Activated B cell treated with CpG ODN at 0.5 μM for 24 hours (primary cell): ENCODE data around the gene DUS1L. TPM values are rescaled to one million over a fixed set of nuclear protein-coding genes. Genes with fewer than 3 reads are reported as not detected.
A peak's percentile ranks its signal among the peaks of the same experiment; 100 is the strongest.

Experiments
- ATAC-seq: fragments of 200-7000 bp; cut with Tn5 transposase; one replicate; pipeline ENCODE4 v1.10.0; 2021; ENCODE audit warnings: low read depth, mild to moderate bottlenecking, moderate library complexity
- CTCF ChIA-PET: fragments of 350-600 bp; sonication (Branson Sonifier 250); formaldehyde crosslinking; loops from one replicate; lab custom pipeline; 2021; ENCODE audit warnings: antibody characterized with exemption; lab: Charles Lee
- POLR2A ChIA-PET: fragments of 350-600 bp; sonication (Branson Sonifier 250); formaldehyde crosslinking; loops from one replicate; lab custom pipeline; 2021; ENCODE audit warnings: antibody characterized with exemption; lab: Charles Lee
- DNase-seq: peaks from one replicate; pipeline ENCODE4 v3.0.0; 2022
- H3K27ac Mint-ChIP-seq: one replicate; pipeline ENCODE4 v1.8.0; 2020; ENCODE audit warnings: mixed read lengths
- H3K27me3 Mint-ChIP-seq: one replicate; pipeline ENCODE4 v1.8.0; 2021; ENCODE audit warnings: mixed read lengths
- H3K36me3 Mint-ChIP-seq: one replicate; pipeline ENCODE4 v1.8.0; 2021; ENCODE audit warnings: low read depth, mixed read lengths
- H3K4me1 Mint-ChIP-seq: one replicate; pipeline ENCODE4 v1.8.0; 2021; ENCODE audit warnings: mixed read lengths
- H3K4me3 Mint-ChIP-seq: one replicate; pipeline ENCODE4 v1.8.0; 2020; ENCODE audit warnings: mild to moderate bottlenecking, mixed read lengths
- H3K9me3 Mint-ChIP-seq: one replicate; pipeline ENCODE4 v1.8.0; 2020; ENCODE audit warnings: mixed read lengths
- CTCF ChIP-seq: fragments of 200-600 bp; IDR thresholded peaks from one replicate; pipeline ENCODE4 v1.8.0; 2022; ENCODE audit warnings: antibody characterized with exemption, mild to moderate bottlenecking
- intact Hi-C: fragments of 100-400 bp; cut with micrococcal nuclease; formaldehyde crosslinking; loops from one replicate; pipeline ENCODE4 v1.15.1; 2024
- total RNA-seq: library from RNA; stranded (reverse); gene quantifications from 2 replicates; pipeline ENCODE4 v1.2.3, GENCODE V29; 2022

Gene DUS1L
- total RNA-seq, 1 donor from 2014 or later = 134 TPM

- CTCF ChIA-PET = interaction anchor here (5.9 kb wide), 1 partner anchor 64 kb away, joined by 59 read pairs; no protein-coding TSS in a partner anchor
- POLR2A ChIA-PET = interaction anchor here (0.6 to 3.2 kb wide), 14 partner anchors 12 to 426 kb away, joined by 3 to 43 read pairs (median 4); partner anchors contain the start of genes DCXR, GPS1, MCRIP1 and RFNG
- Mint-ChIP-seq H3K9me3 (no peaks in the 10 kb centered on the region), H3K4me1 (peaks cover 22% of the 10 kb centered on the region), H3K4me3 (peak overlapping the region; percentile 76), H3K27ac (no peak overlapping the region), H3K36me3 (peaks cover 2% of the 10 kb centered on the region), H3K27me3 (no peaks in the 10 kb centered on the region)
- TF ChIP-seq CTCF = no peak
- intact Hi-C loops = loop anchor here (1.0 to 5.0 kb wide), 7 partner anchors 8 to 474 kb away; partner anchors contain the start of genes ARHGDIA, ASPSCR1, DCXR and FASN
- ATAC-seq = no peak
- DNase-seq = no peak
Observed at GRCh38 chr17:82023447-82024241, 42.0 kb downstream of the DUS1L start.

GRCh38 chr17:82022981-82023446 lies 42.6 kb downstream of the DUS1L start, which contains the start of gene LRRC45:
Gene LRRC45, plus strand, starts transcription at chr17:82023305. Its CDS starts 339 bp downstream, at chr17:82023644.
- no peak within 1 kb of the TSS for H3K27ac Mint-ChIP-seq
- no peaks in the 10 kb centered on the region for H3K9me3 Mint-ChIP-seq
- peak; percentile 96 for ATAC-seq
- peaks cover 22% of the 10 kb centered on the region for H3K4me1 Mint-ChIP-seq
- peaks cover 4% of the 10 kb centered on the region for H3K36me3 Mint-ChIP-seq
- no peak for TF ChIP-seq CTCF
- POLR2A ChIA-PET = interaction anchor here (0.6 to 3.2 kb wide), 18 partner anchors 12 to 426 kb away, joined by 3 to 43 read pairs (median 4); partner anchors contain the start of genes DCXR, GPS1, MCRIP1 and RFNG
- CTCF ChIA-PET = interaction anchor here (0.6 to 5.9 kb wide), 2 partner anchors 15 to 64 kb away, joined by 3 to 59 read pairs; partner anchors contain the start of gene DCXR
- intact Hi-C loops = loop anchor here (1.0 to 5.0 kb wide), 7 partner anchors 8 to 474 kb away; partner anchors contain the start of genes ARHGDIA, ASPSCR1, DCXR and FASN
- H3K4me3 Mint-ChIP-seq = peak within 1 kb of the TSS; percentile 85
- peak; percentile 97 for DNase-seq
- no peaks in the 10 kb centered on the region for H3K27me3 Mint-ChIP-seq

GRCh38 chr17:82022310-82022980 lies 43.2 kb downstream of the DUS1L start, which contains the start of gene CENPX:
Gene CENPX, minus strand, starts transcription at chr17:82022878. Its CDS starts 17 bp downstream, at chr17:82022861.
- H3K4me1 Mint-ChIP-seq = peaks cover 22% of the 10 kb centered on the region
- DNase-seq = no peak
- H3K27ac Mint-ChIP-seq = peak within 1 kb of the TSS; percentile 35

GRCh38 chr17:82021900-82022309 lies 43.7 kb downstream of the DUS1L start:
- no peak for TF ChIP-seq CTCF
- ChIA-PET POLR2A (interaction anchor here (0.6 to 3.2 kb wide), 14 partner anchors 16 to 392 kb away, joined by 3 to 43 read pairs (median 4); partner anchors contain the start of genes ASPSCR1, DCXR, FASN and MCRIP1), CTCF (interaction anchor here (0.7 to 5.9 kb wide), 4 partner anchors 13 to 62 kb away, joined by 3 to 59 read pairs (median 3); partner anchors contain the start of gene DCXR)
- H3K4me3 Mint-ChIP-seq = peak overlapping the region; percentile 85
- ATAC-seq (no peak), DNase-seq (no peak)
- peak overlapping the region; percentile 35 for H3K27ac Mint-ChIP-seq
- peaks cover 22% of the 10 kb centered on the region for H3K4me1 Mint-ChIP-seq
- H3K9me3 Mint-ChIP-seq = no peaks in the 10 kb centered on the region
- H3K36me3 Mint-ChIP-seq = peaks cover 4% of the 10 kb centered on the region
- H3K27me3 Mint-ChIP-seq = no peaks in the 10 kb centered on the region
- intact Hi-C loops = loop anchor here (1.0 to 5.0 kb wide), 3 partner anchors 63 to 475 kb away; partner anchors contain the start of gene ARHGDIA

More at GRCh38 chr17:82022310-82022980, 43.2 kb downstream of the DUS1L start, which contains the start of gene CENPX:
- ChIA-PET POLR2A (interaction anchor here (0.5 to 3.2 kb wide), 23 partner anchors 13 to 427 kb away, joined by 3 to 43 read pairs (median 4); partner anchors contain the start of genes DCXR, GPS1, MCRIP1 and MRPL12), CTCF (interaction anchor here (0.6 to 5.9 kb wide), 3 partner anchors 15 to 63 kb away, joined by 3 to 59 read pairs (median 3); partner anchors contain the start of gene DCXR)
- ATAC-seq = no peak
- Mint-ChIP-seq H3K9me3 (no peaks in the 10 kb centered on the region), H3K27me3 (no peaks in the 10 kb centered on the region), H3K36me3 (peaks cover 4% of the 10 kb centered on the region), H3K4me3 (peak within 1 kb of the TSS; percentile 85)
- TF ChIP-seq CTCF = no peak
- intact Hi-C loops = loop anchor here (5.0 kb wide), 2 partner anchors 150 to 475 kb away; partner anchors contain the start of gene ARHGDIA
